Parathyroid adenoma (tissue), 2 donors: Measurements from ENCODE around the gene RALGDS.
"Not testable (repeated sequence)": the region's sequence is repeated elsewhere in the genome, so short reads cannot be mapped to it uniquely, and the experiment has no call there.

Experiments
- H2AFZ ChIP-seq: fragments of 300-600 bp; sonication (generic); one replicate; pipeline ENCODE4 v1.7.0; 2017; ENCODE audit warnings: antibody characterized with exemption, mild to moderate bottlenecking
- H3K27ac ChIP-seq: fragments of 300-600 bp; sonication (generic); one replicate; pipeline ENCODE4 v1.7.0; 2017
- H3K27me3 ChIP-seq: fragments of 300-600 bp; sonication (generic); one replicate; pipeline ENCODE4 v1.7.0; 2017; ENCODE audit warnings: low read length; ENCODE audit not compliant: control insufficient read depth, insufficient read depth
- H3K36me3 ChIP-seq: fragments of 300-600 bp; sonication (generic); one replicate; pipeline ENCODE4 v1.7.0; 2017; ENCODE audit warnings: low read length; ENCODE audit not compliant: control insufficient read depth, insufficient read depth
- H3K4me1 ChIP-seq: fragments of 300-600 bp; sonication (generic); one replicate; pipeline ENCODE4 v1.7.0; 2017; ENCODE audit warnings: control low read depth
- H3K4me2 ChIP-seq: fragments of 300-600 bp; sonication (generic); one replicate; pipeline ENCODE4 v1.7.0; 2017; ENCODE audit warnings: low read length
- H3K4me3 ChIP-seq: fragments of 300-600 bp; sonication (generic); one replicate; pipeline ENCODE4 v1.7.0; 2017; ENCODE audit warnings: low read depth, low read length
- H3K79me2 ChIP-seq: fragments of 300-600 bp; sonication (generic); one replicate; pipeline ENCODE4 v1.7.0; 2017; ENCODE audit warnings: control low read depth
- H3K9ac ChIP-seq: fragments of 300-600 bp; sonication (generic); one replicate; pipeline ENCODE4 v1.7.0; 2017; ENCODE audit warnings: mild to moderate bottlenecking
- H3K9me3 ChIP-seq: fragments of 300-600 bp; sonication (generic); one replicate; pipeline ENCODE4 v1.7.0; 2017; ENCODE audit warnings: low read length; ENCODE audit not compliant: control insufficient read depth
- CTCF ChIP-seq: fragments of 300-600 bp; sonication (generic); IDR thresholded peaks from one replicate; pipeline ENCODE4 v1.7.0; 2017; ENCODE audit warnings: antibody characterized with exemption, mild to moderate bottlenecking
- donor health status: primary hyperparathyroidism.

Gene RALGDS

GRCh38 chr9:133064241-133065069, 56.6 kb downstream of the RALGDS start:
- Histone ChIP-seq H3K27me3 (no peaks in the 10 kb centered on the region), H3K4me3 (no peak overlapping the region), H3K4me1 (no peaks in the 10 kb centered on the region), H3K79me2 (no peaks in the 10 kb centered on the region), H3K9ac (no peak overlapping the region), H3K27ac (no peak overlapping the region), H3K4me2 (no peak overlapping the region), H3K9me3 (no peaks in the 10 kb centered on the region), H2AFZ (no peak overlapping the region), H3K36me3 (no peaks in the 10 kb centered on the region)
- no peak for TF ChIP-seq CTCF

GRCh38 chr9:133063500-133064231, 57.4 kb downstream of the RALGDS start:
- Histone ChIP-seq H3K36me3 (no peaks in the 10 kb centered on the region), H3K9ac (no peak overlapping the region), H3K4me2 (no peak overlapping the region), H3K79me2 (no peaks in the 10 kb centered on the region), H3K4me3 (no peak overlapping the region), H3K4me1 (no peaks in the 10 kb centered on the region), H3K27me3 (no peaks in the 10 kb centered on the region), H3K9me3 (no peaks in the 10 kb centered on the region), H2AFZ (no peak overlapping the region), H3K27ac (no peak overlapping the region)
- no peak for TF ChIP-seq CTCF

- no peak overlapping the region for H3K9ac ChIP-seq
- H3K79me2 ChIP-seq = no peaks in the 10 kb centered on the region
- no peaks in the 10 kb centered on the region for H3K4me1 ChIP-seq
- no peaks in the 10 kb centered on the region for H3K9me3 ChIP-seq
- no peak overlapping the region for H3K27ac ChIP-seq
- H3K36me3 ChIP-seq = no peaks in the 10 kb centered on the region
- no peak for TF ChIP-seq CTCF
- no peak overlapping the region for H3K4me3 ChIP-seq
- H3K4me2 ChIP-seq = no peak overlapping the region
- no peak overlapping the region for H2AFZ ChIP-seq
- H3K27me3 ChIP-seq = no peaks in the 10 kb centered on the region
These were observed 57.9 kb downstream of the RALGDS start for GRCh38 chr9:133063159-133063499.

GRCh38 chr9:133062569-133062968, 58.5 kb downstream of the RALGDS start:
- not testable (repeated sequence) for H3K4me3 ChIP-seq, H3K9ac ChIP-seq, H3K9me3 ChIP-seq, H3K4me2 ChIP-seq, H3K4me1 ChIP-seq, H3K79me2 ChIP-seq, H3K36me3 ChIP-seq, H3K27me3 ChIP-seq, H3K27ac ChIP-seq, H2AFZ ChIP-seq

- H3K4me3 ChIP-seq, H3K4me2 ChIP-seq, H3K4me1 ChIP-seq, H3K27ac ChIP-seq, H3K27me3 ChIP-seq, H3K9me3 ChIP-seq, H3K36me3 ChIP-seq, H3K79me2 ChIP-seq, H3K9ac ChIP-seq, H2AFZ ChIP-seq: not testable (repeated sequence)
These were observed 59.3 kb downstream of the RALGDS start, which contains the start of gene CEL for GRCh38 chr9:133061764-133062145. CEL (plus strand) TSS chr9:133061981; CDS start chr9:133062003, 22 bp downstream.

GRCh38 chr9:133061019-133061763, 59.8 kb downstream of the RALGDS start:
- H3K9me3 ChIP-seq, H3K4me1 ChIP-seq, H3K9ac ChIP-seq, H3K36me3 ChIP-seq, H3K27ac ChIP-seq, H3K79me2 ChIP-seq, H3K27me3 ChIP-seq, H2AFZ ChIP-seq, H3K4me2 ChIP-seq, H3K4me3 ChIP-seq: not testable (repeated sequence)
